T-helper 17 cell (primary cell): ENCODE data around the gene SLC24A3. TPM values are rescaled to one million over a fixed set of nuclear protein-coding genes. Genes with fewer than 3 reads are reported as not detected.

Experiments used
- ATAC-seq: fragments of 150-1000 bp; cut with Tn5 transposase; 2 replicates; pipeline ENCODE4 v1.10.0; 2021; ENCODE audit warnings: mild to moderate bottlenecking, moderate library complexity
- DNase-seq, 3 donors: peaks; one replicate each; pipeline versions ENCODE4 v3.0.0 to v3.0.0-alpha.2; 2020 to 2021
- H3K9me3 ChIP-seq: one replicate; pipeline ENCODE4 v1.7.0; 2013; ENCODE audit warnings: low read length, mild to moderate bottlenecking; ENCODE audit not compliant: control insufficient read depth, poor library complexity, severe bottlenecking
- H3K27ac Mint-ChIP-seq: one replicate; pipeline ENCODE4 v1.8.0; 2022; ENCODE audit warnings: mild to moderate bottlenecking, moderate library complexity, mixed read lengths
- H3K27me3 Mint-ChIP-seq: one replicate; pipeline ENCODE4 v1.8.0; 2022; ENCODE audit warnings: mixed read lengths
- H3K36me3 Mint-ChIP-seq: one replicate; pipeline ENCODE4 v1.8.0; 2022; ENCODE audit warnings: low read depth, mixed read lengths
- H3K4me1 Mint-ChIP-seq: one replicate; pipeline ENCODE4 v1.8.0; 2022; ENCODE audit warnings: mild to moderate bottlenecking, mixed read lengths
- H3K4me3 Mint-ChIP-seq: one replicate; pipeline ENCODE4 v1.8.0; 2022; ENCODE audit warnings: mild to moderate bottlenecking, moderate library complexity, mixed read lengths
- total RNA-seq, 4 donors: library from RNA in 2 of 4; stranded (reverse) in 2 of 4; gene quantifications; one replicate each; pipeline ENCODE4 v1.2.3 and lab custom pipeline; 2022 to 2026

Gene SLC24A3
- total RNA-seq, 2 donors from 2014 or later = 0.37 to 6.1 TPM

GRCh38 chr20:19527509-19527908, 315.1 kb downstream of the SLC24A3 start:
- DNase-seq (no peak), ATAC-seq (no peak)
- Mint-ChIP-seq H3K4me1 (no peaks in the 10 kb centered on the region), H3K27ac (no peak overlapping the region), H3K36me3 (no peaks in the 10 kb centered on the region), H3K27me3 (peaks cover 5% of the 10 kb centered on the region), H3K4me3 (no peak overlapping the region)
- H3K9me3 ChIP-seq = no peaks in the 10 kb centered on the region

DNA sequence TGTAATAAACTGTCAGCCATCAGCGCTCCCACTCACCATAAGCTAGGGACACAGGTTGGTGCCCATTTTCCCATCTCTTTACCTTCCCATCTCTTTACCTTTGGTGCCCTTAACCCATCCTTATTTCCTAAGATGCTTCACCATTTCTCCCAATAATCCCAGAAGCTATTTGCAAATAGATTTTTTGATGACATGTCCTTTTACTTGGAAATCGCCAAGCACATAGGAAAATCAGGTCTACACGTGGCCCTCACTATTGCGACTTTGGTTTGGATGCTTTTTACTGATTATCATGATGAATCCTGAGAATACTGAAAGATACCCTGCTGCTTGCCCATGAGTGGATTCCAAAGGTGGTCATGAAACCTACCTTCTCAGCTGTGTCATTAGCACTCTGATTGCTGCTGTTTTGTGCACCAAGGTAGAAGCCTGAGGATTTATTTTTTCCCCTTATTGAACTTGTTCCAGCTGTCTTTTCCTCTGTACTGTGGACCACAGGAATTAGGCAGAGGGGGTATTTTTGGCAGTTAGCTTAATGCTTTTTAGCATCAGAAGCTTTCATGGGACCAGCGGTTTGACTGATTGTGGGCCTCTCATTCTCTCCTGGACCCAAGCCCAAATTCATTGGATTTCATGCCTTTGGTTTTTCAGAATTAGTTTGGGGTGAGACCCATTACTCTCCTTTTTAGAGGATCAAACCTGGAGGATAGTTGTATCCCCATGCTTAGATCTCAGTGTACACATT, 316.0 kb downstream of the SLC24A3 start:
- no peak overlapping the region for H3K4me3 Mint-ChIP-seq
- H3K4me1 Mint-ChIP-seq = no peaks in the 10 kb centered on the region
- peaks cover 5% of the 10 kb centered on the region for H3K27me3 Mint-ChIP-seq
- H3K36me3 Mint-ChIP-seq = no peaks in the 10 kb centered on the region
- DNase-seq (no peak), ATAC-seq (no peak)
- no peaks in the 10 kb centered on the region for H3K9me3 ChIP-seq
- no peak overlapping the region for H3K27ac Mint-ChIP-seq

DNA sequence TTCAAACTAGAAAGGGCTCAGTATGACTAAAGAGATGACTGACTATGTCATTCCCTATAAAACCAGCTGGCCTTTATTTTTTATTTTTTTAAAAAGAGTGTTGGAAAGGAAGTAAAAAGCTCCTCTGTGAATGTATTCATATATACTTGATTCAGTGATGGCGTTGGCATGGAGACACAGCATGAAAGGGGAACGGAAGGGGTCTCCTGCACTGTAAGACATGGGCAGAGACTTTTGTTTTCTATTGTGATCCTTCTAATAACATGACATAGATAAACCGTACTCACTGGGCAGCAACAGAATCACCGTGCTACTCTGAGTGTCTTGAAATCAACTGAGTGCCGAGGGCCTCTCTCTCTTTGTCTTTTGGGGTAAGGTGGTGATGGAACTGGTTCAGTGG, 317.6 kb downstream of the SLC24A3 start:
- ATAC-seq (no peak), DNase-seq (no peak)
- no peaks in the 10 kb centered on the region for H3K4me1 Mint-ChIP-seq
- no peak overlapping the region for H3K27ac Mint-ChIP-seq
- H3K9me3 ChIP-seq = no peaks in the 10 kb centered on the region
- H3K27me3 Mint-ChIP-seq = peaks cover 3% of the 10 kb centered on the region
- no peaks in the 10 kb centered on the region for H3K36me3 Mint-ChIP-seq
- H3K4me3 Mint-ChIP-seq = no peak overlapping the region

DNA sequence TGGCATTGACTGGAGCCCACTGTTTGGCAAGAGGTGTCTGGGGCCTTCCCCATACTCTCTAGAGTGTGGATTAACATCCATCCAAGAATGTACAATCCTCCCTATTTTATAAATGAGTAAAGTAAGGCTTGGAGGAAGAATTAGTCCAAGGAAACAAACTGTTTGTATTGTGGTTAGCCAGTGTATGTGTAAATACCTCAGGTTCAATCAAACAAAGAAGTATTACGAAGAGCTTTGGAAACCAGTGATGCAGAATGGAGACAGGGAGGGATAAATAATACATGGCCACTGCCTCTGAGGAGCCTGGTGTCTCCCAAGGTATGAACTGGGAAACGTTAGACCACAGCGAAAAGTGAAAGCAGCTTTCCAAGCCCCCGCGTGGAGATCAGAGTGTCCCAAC, 319.0 kb downstream of the SLC24A3 start:
- no peaks in the 10 kb centered on the region for H3K27me3 Mint-ChIP-seq
- H3K27ac Mint-ChIP-seq = no peak overlapping the region
- no peaks in the 10 kb centered on the region for H3K4me1 Mint-ChIP-seq
- no peak overlapping the region for H3K4me3 Mint-ChIP-seq
- H3K9me3 ChIP-seq = no peaks in the 10 kb centered on the region
- ATAC-seq (no peak), DNase-seq (no peak)
- no peaks in the 10 kb centered on the region for H3K36me3 Mint-ChIP-seq

DNA sequence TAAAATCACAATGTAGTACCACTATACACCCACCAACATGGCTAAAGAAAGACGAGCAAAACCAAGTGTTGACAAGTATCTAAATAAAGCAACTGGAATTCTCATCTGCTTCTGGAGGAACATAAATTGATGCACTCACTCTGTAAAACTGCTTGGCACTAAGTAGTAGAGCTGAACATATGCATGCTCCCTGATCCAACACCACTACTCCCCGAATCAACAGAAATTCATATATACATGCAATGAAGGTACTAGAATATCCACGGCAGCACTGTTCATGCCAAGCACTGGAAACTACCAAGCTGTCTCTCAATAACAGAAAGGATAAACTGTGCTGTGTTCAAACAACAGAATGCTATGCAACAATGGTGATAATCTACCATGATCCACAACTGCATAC, 326.1 kb downstream of the SLC24A3 start:
- ATAC-seq (no peak), DNase-seq (no peak)
- H3K9me3 ChIP-seq = no peaks in the 10 kb centered on the region
- peaks cover 8% of the 10 kb centered on the region for H3K27me3 Mint-ChIP-seq
- H3K4me3 Mint-ChIP-seq = no peak overlapping the region
- H3K4me1 Mint-ChIP-seq = no peaks in the 10 kb centered on the region
- no peaks in the 10 kb centered on the region for H3K36me3 Mint-ChIP-seq
- H3K27ac Mint-ChIP-seq = no peak overlapping the region

DNA sequence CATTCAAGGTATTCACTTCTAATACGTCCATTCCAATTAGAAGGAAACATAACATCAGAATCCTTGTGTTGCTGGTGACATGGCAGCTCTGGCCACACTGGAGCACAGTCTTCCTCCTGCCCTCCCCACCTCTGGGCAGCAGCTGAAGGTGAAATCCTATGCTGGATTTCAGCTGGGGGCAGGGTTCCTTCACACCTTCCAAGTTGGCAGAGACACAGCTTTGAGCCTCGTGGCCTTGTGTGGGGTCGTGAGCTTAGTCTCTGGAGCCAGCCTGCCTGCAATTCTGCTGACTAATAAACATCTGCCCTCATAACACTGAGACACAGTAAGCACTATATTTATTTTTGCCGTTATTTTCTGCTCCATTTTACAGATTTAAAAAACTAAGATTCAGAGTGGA, 326.7 kb downstream of the SLC24A3 start:
- Mint-ChIP-seq H3K27ac (no peak overlapping the region), H3K4me3 (no peak overlapping the region), H3K36me3 (no peaks in the 10 kb centered on the region), H3K4me1 (no peaks in the 10 kb centered on the region), H3K27me3 (peaks cover 8% of the 10 kb centered on the region)
- DNase-seq (no peak), ATAC-seq (no peak)
- no peaks in the 10 kb centered on the region for H3K9me3 ChIP-seq

GRCh38 chr20:19540392-19540791, 327.9 kb downstream of the SLC24A3 start:
- ATAC-seq = no peak
- no peaks in the 10 kb centered on the region for H3K4me1 Mint-ChIP-seq

GRCh38 chr20:19543101-19543500, 330.7 kb downstream of the SLC24A3 start:
- no peak for DNase-seq
- Mint-ChIP-seq H3K36me3 (peaks cover 2% of the 10 kb centered on the region), H3K27ac (no peak overlapping the region), H3K4me1 (no peaks in the 10 kb centered on the region), H3K4me3 (no peak overlapping the region), H3K27me3 (peaks cover 8% of the 10 kb centered on the region)
- no peaks in the 10 kb centered on the region for H3K9me3 ChIP-seq
- no peak for ATAC-seq

More at GRCh38 chr20:19540392-19540791, 327.9 kb downstream of the SLC24A3 start:
- Mint-ChIP-seq H3K4me3 (no peak overlapping the region), H3K27me3 (peaks cover 8% of the 10 kb centered on the region), H3K36me3 (no peaks in the 10 kb centered on the region), H3K27ac (no peak overlapping the region)
- no peak for DNase-seq
- H3K9me3 ChIP-seq = no peaks in the 10 kb centered on the region

GRCh38 chr20:19544684-19545083, 332.2 kb downstream of the SLC24A3 start:
- Mint-ChIP-seq H3K36me3 (peaks cover 2% of the 10 kb centered on the region), H3K27ac (no peak overlapping the region), H3K4me1 (no peaks in the 10 kb centered on the region), H3K4me3 (no peak overlapping the region), H3K27me3 (peaks cover 2% of the 10 kb centered on the region)
- ATAC-seq (no peak), DNase-seq (no peak)
- H3K9me3 ChIP-seq = no peaks in the 10 kb centered on the region

DNA sequence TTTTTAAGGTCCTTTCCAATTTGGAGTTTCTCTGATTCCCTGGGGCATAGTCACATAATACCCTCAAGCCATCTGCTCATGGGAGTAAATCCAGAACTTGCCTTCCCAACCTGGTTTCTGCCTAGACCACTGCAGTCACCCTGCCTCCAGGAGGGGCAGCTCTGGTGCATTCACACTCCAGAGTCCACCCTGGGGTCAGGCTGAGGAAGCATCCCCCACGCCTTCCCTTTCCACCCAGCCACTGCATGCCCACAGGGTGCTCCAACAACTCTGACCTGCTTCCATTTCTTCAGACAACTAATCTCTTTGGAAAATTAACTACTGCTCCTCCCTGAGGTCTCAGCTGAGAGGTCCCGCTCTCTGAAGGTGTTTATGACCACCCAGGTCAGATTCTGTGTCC, 334.2 kb downstream of the SLC24A3 start:
- H3K9me3 ChIP-seq = no peaks in the 10 kb centered on the region
- peaks cover 2% of the 10 kb centered on the region for H3K36me3 Mint-ChIP-seq
- H3K27me3 Mint-ChIP-seq = no peaks in the 10 kb centered on the region
- DNase-seq (no peak), ATAC-seq (no peak)
- H3K27ac Mint-ChIP-seq = no peak overlapping the region
- no peaks in the 10 kb centered on the region for H3K4me1 Mint-ChIP-seq
- no peak overlapping the region for H3K4me3 Mint-ChIP-seq

DNA sequence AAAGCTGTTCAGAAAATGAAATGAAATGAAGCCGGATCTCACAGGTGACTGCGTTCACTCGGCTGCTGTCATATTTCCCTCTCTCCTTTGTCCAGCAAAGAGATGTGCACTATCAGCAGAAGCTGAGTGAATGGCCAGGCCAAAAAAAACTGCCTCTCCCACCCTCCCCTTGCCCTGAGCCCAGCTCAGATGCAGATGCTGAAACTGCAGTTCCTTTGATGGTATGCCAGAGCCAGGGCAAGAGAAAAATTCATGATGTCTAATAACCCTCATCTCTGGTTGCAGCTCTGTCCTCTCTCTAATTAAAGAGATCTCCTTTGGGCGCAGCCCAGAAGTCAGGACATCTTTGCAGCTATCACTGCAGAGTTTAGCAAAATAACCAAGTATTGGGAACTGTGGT, 335.1 kb downstream of the SLC24A3 start:
- no peaks in the 10 kb centered on the region for H3K9me3 ChIP-seq
- Mint-ChIP-seq H3K4me1 (no peaks in the 10 kb centered on the region), H3K36me3 (peaks cover 2% of the 10 kb centered on the region), H3K27me3 (no peaks in the 10 kb centered on the region), H3K4me3 (no peak overlapping the region), H3K27ac (no peak overlapping the region)
- ATAC-seq = no peak
- DNase-seq = no peak

DNA sequence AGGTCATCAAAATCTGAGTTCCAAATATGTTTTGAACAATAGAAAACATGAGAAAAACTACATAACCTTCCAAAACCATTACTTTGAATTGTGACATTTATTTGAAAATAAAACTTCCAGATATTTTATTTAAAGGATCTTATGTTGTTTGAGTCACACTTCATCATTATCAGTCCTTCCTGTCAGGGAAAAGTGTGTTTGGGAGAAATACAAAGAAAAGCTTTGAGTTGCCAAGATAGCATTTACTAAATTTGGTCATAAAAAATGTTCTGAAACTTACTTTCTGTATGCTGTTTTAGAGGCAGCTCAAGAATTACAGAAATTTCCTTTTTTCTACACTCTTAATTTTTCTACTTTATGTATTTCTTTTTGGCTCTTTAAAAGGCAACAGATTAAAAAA, 337.5 kb downstream of the SLC24A3 start:
- H3K36me3 Mint-ChIP-seq = peaks cover 2% of the 10 kb centered on the region
- no peaks in the 10 kb centered on the region for H3K4me1 Mint-ChIP-seq
- H3K27me3 Mint-ChIP-seq = no peaks in the 10 kb centered on the region
- ATAC-seq = no peak
- H3K9me3 ChIP-seq = no peaks in the 10 kb centered on the region
- no peak for DNase-seq
- no peak overlapping the region for H3K4me3 Mint-ChIP-seq
- no peak overlapping the region for H3K27ac Mint-ChIP-seq

- H3K27ac Mint-ChIP-seq = no peak overlapping the region
- H3K4me3 Mint-ChIP-seq = no peak overlapping the region
- H3K27me3 Mint-ChIP-seq = no peaks in the 10 kb centered on the region
- DNase-seq (no peak), ATAC-seq (no peak)
- no peaks in the 10 kb centered on the region for H3K36me3 Mint-ChIP-seq
- H3K4me1 Mint-ChIP-seq = no peaks in the 10 kb centered on the region
- H3K9me3 ChIP-seq = no peaks in the 10 kb centered on the region
Measured at GRCh38 chr20:19552221-19553180, 340.1 kb downstream of the SLC24A3 start.
